A549 treated with RU486 at 1 μM for 4 hours (cell line): ENCODE data around the gene DOHH. TPM values are rescaled to one million over a fixed set of nuclear protein-coding genes. Genes with fewer than 3 reads are reported as not detected.

ENCODE experiments used
- total RNA-seq: library from RNA; stranded (reverse); fragments of 200-300 nt; extraction: Qiagen RNA extraction; gene quantifications from 5 replicates; pipeline ENCODE4 v1.2.3, GENCODE V29; 2022; ENCODE audit warnings: low read depth

DOHH gene, protein sequence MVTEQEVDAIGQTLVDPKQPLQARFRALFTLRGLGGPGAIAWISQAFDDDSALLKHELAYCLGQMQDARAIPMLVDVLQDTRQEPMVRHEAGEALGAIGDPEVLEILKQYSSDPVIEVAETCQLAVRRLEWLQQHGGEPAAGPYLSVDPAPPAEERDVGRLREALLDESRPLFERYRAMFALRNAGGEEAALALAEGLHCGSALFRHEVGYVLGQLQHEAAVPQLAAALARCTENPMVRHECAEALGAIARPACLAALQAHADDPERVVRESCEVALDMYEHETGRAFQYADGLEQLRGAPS
- total RNA-seq, result 12.4 to 20.5 TPM (median 18.9 TPM) in 5 replicates

GRCh38 chr19:3500429-3501101 lies at the start of gene DOHH:
TSS of gene DOHH (minus strand) at chr19:3500674. CDS start at chr19:3496814, 3,860 bp downstream.

GRCh38 chr19:3538965-3539755 lies 38.7 kb upstream of the DOHH start, which contains the start of gene TEKTIP1:
TSS of gene TEKTIP1 (plus strand) at chr19:3539174. CDS start at chr19:3539178, 4 bp downstream.

DNA sequence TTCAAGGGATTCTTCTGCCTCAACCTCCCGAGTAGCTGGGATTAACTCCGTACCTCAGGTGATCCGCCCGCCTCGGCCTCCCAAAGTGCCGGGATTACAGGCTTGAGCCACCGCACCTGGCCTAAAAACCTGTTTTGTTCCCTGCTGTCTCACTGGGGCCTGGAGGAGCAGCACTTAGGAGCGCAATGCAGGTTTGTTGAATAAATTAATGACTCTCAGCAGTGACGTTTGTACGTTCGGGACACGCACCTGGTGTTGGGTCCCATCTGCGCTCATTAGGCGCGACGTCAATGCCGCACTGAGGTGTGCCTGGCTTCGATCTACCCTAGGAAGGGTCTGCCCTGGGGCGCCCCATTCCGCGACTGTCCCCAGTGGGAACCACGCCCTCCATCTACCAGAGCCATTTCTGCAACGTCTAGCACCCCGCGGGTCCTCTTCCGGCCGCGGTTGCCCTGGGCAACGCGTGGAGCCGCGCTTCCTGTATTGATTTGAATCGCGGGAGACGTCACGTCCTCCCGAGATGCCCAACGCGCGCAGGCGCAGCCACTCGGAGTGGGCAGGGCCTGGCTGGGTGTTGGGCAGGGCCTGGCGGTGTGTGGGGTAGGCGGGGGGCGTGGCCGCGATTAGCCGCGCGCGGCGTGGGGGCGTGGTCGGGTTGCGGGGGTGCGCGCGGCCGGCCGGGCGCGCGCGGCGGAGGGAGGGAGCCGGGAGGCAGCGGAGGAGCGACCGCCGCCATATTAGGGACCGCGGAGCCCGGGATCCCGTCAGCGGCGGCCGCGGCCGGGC lies 5.3 kb upstream of the DOHH start, which contains the start of gene FZR1:
Gene FZR1 (plus strand): TSS at position 714 of the 786 bp plus-strand sequence. CDS start 16,679 bp downstream, outside the sequence.

GRCh38 chr19:3483226-3483628 lies 17.2 kb downstream of the DOHH start, which contains the start of gene SMIM44:
TSS of gene SMIM44 (minus strand) at chr19:3483441. CDS start at chr19:3483403, 38 bp downstream.

DNA sequence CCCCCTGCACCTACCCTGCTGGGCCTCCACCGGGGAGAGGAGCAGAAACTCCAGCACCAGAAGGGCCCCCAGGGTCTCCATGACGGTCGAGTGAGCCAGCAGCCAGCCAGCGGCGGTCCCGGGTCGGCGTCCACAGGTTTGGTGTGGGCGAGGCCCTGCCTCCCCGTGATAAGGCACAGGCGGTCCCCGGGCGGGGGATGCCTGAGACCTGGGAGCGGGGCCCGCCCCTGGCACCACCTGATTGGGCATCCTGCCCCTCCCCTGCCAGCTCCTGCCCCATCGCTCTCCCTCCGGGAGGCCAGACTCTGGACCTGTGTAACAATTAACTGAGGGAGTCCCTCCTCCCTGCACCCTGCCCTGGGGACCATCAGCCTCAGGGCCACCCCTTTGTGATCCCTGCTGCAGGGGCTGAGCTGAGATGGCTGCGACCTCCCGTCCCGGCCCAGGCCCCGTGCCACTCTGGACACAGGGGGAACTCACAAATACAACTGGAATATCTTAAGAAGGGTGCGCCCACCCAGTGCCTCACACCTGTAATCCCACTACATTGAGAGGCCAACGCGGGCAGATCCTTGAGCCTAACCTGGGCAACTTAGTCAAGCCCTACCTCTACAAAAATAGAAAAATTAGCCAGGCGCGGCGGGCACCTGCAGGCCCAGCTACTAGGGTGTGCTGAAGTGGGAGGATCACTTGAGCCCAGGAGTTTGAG lies 19.9 kb downstream of the DOHH start, which contains the start of gene SMIM24:
Gene SMIM24 (minus strand): TSS at position 143 of the 709 bp plus-strand sequence. CDS start 62 bp downstream, at position 81.

Other genes starting within 250 kb of the DOHH start
- 29.5 to 46.3 TPM (median 41.6 TPM) in 5 replicates for gene NFIC, start 134.1 kb downstream of the DOHH start, total RNA-seq
- 0.61 to 0.89 TPM (median 0.70 TPM) in 5 replicates for gene SMIM24, start 20.1 kb downstream of the DOHH start, total RNA-seq
- gene SMIM44, start 17.2 kb downstream of the DOHH start, total RNA-seq, result not detected in 5 replicates
- 18.0 to 38.0 TPM (median 28.5 TPM) in 5 replicates for gene FZR1, start 5.6 kb upstream of the DOHH start, total RNA-seq
- gene TEKTIP1, start 38.5 kb upstream of the DOHH start, total RNA-seq, result not detected in 5 replicates
- 112 to 171 TPM (median 162 TPM) in 5 replicates for gene MFSD12, start 56.9 kb upstream of the DOHH start, total RNA-seq
- gene HMG20B, start 72.3 kb upstream of the DOHH start, total RNA-seq, result 44.8 to 73.0 TPM (median 63.6 TPM) in 5 replicates
- gene GIPC3, start 84.8 kb upstream of the DOHH start, total RNA-seq, result 0.11 to 0.32 TPM (median 0.17 TPM) in 5 replicates
- gene TBXA2R, start 106.2 kb upstream of the DOHH start, total RNA-seq, result 0.36 to 0.93 TPM (median 0.72 TPM) in 5 replicates
- gene CACTIN, start 126.1 kb upstream of the DOHH start, total RNA-seq, result 13.5 to 19.4 TPM (median 18.5 TPM) in 5 replicates
- 7.8 to 13.2 TPM (median 11.5 TPM) in 5 replicates for gene PIP5K1C, start 199.8 kb upstream of the DOHH start, total RNA-seq
- gene TJP3, start 207.7 kb upstream of the DOHH start, total RNA-seq, result 0.14 to 0.95 TPM (median 0.73 TPM) in 5 replicates